NB4 (cell line): Measurements from ENCODE around the gene LRIG1.

Experiments
- MYC ChIP-seq: IDR thresholded peaks from 2 replicates; pipeline ENCODE4 v1.6.1; 2011; ENCODE audit warnings: low read depth, low read length
- POLR2A ChIP-seq: IDR thresholded peaks from 2 replicates; pipeline ENCODE4 v1.6.1; 2011; ENCODE audit warnings: mild to moderate bottlenecking; ENCODE audit not compliant: insufficient read length; ENCODE audit errors: extremely low read depth
- TF ChIP-seq, protein P1 (sequence below): IDR thresholded peaks from one replicate; pipeline ENCODE4 v1.5.1; 2012; ENCODE audit warnings: low read depth, low read length
- TF ChIP-seq, protein P2 (sequence below): IDR thresholded peaks from 2 replicates; pipeline ENCODE4 v1.6.1; 2011; ENCODE audit warnings: low read depth, low read length

DNA sequence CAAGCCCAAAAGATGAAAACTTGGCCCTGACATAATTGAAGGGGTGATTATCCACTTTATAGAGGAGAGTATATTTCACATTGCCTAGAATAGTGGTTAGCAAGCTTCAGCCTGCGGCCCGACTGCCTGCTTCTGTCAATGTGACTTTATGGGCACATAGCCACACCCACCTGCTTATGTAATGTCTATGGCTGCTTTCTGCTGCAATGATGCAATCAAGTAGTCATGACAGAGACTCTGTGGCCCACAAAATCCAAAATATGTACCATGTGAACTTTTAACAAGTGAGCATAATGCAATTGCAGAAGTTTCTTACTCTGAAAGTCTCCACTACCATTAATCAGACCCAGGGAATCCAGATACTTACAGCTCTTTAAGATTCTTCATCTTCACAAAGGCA is 103.1 kb downstream of the LRIG1 start:
- TF ChIP-seq, protein P1, sequence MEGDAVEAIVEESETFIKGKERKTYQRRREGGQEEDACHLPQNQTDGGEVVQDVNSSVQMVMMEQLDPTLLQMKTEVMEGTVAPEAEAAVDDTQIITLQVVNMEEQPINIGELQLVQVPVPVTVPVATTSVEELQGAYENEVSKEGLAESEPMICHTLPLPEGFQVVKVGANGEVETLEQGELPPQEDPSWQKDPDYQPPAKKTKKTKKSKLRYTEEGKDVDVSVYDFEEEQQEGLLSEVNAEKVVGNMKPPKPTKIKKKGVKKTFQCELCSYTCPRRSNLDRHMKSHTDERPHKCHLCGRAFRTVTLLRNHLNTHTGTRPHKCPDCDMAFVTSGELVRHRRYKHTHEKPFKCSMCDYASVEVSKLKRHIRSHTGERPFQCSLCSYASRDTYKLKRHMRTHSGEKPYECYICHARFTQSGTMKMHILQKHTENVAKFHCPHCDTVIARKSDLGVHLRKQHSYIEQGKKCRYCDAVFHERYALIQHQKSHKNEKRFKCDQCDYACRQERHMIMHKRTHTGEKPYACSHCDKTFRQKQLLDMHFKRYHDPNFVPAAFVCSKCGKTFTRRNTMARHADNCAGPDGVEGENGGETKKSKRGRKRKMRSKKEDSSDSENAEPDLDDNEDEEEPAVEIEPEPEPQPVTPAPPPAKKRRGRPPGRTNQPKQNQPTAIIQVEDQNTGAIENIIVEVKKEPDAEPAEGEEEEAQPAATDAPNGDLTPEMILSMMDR, result no peak
- TF ChIP-seq POLR2A (no peak), MYC (no peak)
- TF ChIP-seq, protein P2, sequence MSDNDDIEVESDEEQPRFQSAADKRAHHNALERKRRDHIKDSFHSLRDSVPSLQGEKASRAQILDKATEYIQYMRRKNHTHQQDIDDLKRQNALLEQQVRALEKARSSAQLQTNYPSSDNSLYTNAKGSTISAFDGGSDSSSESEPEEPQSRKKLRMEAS, result peak; percentile 50
